Right ventricle myocardium superior (tissue), 1 donor: ENCODE results near the gene POLR2H. TPM values are rescaled to one million over a fixed set of nuclear protein-coding genes. Genes with fewer than 3 reads are reported as not detected.

Experiments used
- ATAC-seq: fragments of 200-7000 bp; cut with Tn5 transposase; one replicate; pipeline ENCODE4 v1.9.1; 2020; ENCODE audit warnings: mild to moderate bottlenecking; ENCODE audit not compliant: poor library complexity
- DNase-seq: peaks from one replicate; pipeline ENCODE4 v3.0.0-alpha.2; 2020
- intact Hi-C: fragments of 100-400 bp; cut with DNase I; formaldehyde crosslinking; loops from one replicate; pipeline ENCODE4 v1.11.2; 2022
- total RNA-seq: library from RNA; stranded (reverse); fragmentation: NEBNext Ultra II Directional; extraction: Animal tissue kit (Norgen Biotek cat#: 25700); gene quantifications from one replicate; pipeline ENCODE4 v1.2.1, GENCODE V29; 2021
- donor health status: DM: no; HTN: yes; CAD: no; lungs with severe emphysema.

POLR2H gene
- total RNA-seq, 1 donor from 2014 or later: 19.9 TPM

- ATAC-seq (no peak), DNase-seq (peak; percentile 60)
- intact Hi-C loops: no loop called here
These were observed 47.9 kb downstream of the POLR2H start for GRCh38 chr3:184409331-184409926.

DNA sequence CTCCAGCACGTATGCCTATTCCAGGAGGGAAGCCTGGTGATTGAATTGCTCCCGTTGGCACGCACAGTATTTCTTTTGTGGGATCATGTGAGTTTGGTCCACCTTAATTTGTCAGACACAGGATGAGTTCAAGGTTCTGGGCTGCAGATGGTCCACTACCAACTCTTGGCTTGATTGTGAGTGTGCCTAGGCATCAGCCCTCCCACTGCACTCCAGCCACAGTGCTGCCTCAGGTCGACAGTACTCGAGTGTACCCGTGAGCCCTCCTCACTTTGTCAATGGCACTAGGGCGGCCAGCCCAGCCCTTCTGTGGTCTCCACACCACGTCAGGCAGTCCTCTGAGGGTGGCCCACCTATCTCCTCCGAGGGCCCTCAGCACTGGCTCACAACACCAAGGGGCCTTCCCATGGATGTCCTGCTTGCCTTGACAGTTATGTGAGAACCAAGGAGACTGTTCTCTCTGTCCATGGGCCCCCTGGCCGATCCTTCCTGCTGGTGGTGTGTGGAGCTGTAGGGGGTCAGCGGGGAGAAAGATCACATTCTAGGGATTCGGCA, 48.5 kb downstream of the POLR2H start:
- DNase-seq: no peak
- ATAC-seq: no peak
- intact Hi-C loops: no loop called here

- intact Hi-C loops: no loop called here
- no peak for DNase-seq
These were observed 53.1 kb downstream of the POLR2H start for GRCh38 chr3:184414418-184415202.

GRCh38 chr3:184415203-184415490, 53.6 kb downstream of the POLR2H start:
- intact Hi-C loops: no loop called here
- DNase-seq (no peak), ATAC-seq (no peak)

More at GRCh38 chr3:184414418-184415202, 53.1 kb downstream of the POLR2H start:
- no peak for ATAC-seq

GRCh38 chr3:184417619-184418327, 56.3 kb downstream of the POLR2H start:
- intact Hi-C loops: no loop called here
- DNase-seq: peak; percentile 79
- peak; percentile 81 for ATAC-seq

Other genes with a start within 250 kb of the POLR2H start
- gene EIF2B5, start 226.4 kb upstream of the POLR2H start, total RNA-seq: 31.4 TPM
- gene DVL3, start 206.3 kb upstream of the POLR2H start, total RNA-seq: 60.6 TPM
- 253 TPM for gene AP2M1, start 186.9 kb upstream of the POLR2H start, total RNA-seq
- 69.3 TPM for gene ABCF3, start 175.5 kb upstream of the POLR2H start, total RNA-seq
- not detected for gene VWA5B2, start 132.1 kb upstream of the POLR2H start, total RNA-seq
- 14.9 TPM for gene ALG3, start 112.7 kb upstream of the POLR2H start, total RNA-seq
- gene EEF1AKMT4, start 112.0 kb upstream of the POLR2H start, total RNA-seq: 1.6 TPM
- not detected for gene CAMK2N2, start 100.2 kb upstream of the POLR2H start, total RNA-seq
- gene ECE2, start 85.7 kb upstream of the POLR2H start, total RNA-seq: not detected
- gene PSMD2, start 62.5 kb upstream of the POLR2H start, total RNA-seq: 237 TPM
- gene EIF4G1, start 47.1 kb upstream of the POLR2H start, total RNA-seq: 254 TPM
- 36.3 TPM for gene FAM131A, start 24.1 kb upstream of the POLR2H start, total RNA-seq
- 1.9 TPM for gene CLCN2, start 105 bp upstream of the POLR2H start, total RNA-seq
- 0.11 TPM for gene THPO, start 16.5 kb downstream of the POLR2H start, total RNA-seq
- 7.8 TPM for gene CHRD, start 18.3 kb downstream of the POLR2H start, total RNA-seq
- 2.2 TPM for gene EPHB3, start 200.1 kb downstream of the POLR2H start, total RNA-seq